Thyroid gland (tissue), 4 donors: Measurements from ENCODE around the gene TIMM23B.
"Not testable (repeated sequence)": the region's sequence is repeated elsewhere in the genome, so short reads cannot be mapped to it uniquely, and the experiment has no call there.

Experiments
- CTCF ChIP-seq, 6 experiments: fragments of 200-600 bp in 3 of 6; fragments of 450-650 bp in 3 of 6; sonication (generic) in 3 of 6; IDR thresholded peaks; one replicate each; pipeline ENCODE4 v1.5.1; 2016 to 2019; ENCODE audit warnings: antibody characterized with exemption in 6 of 6, mild to moderate bottlenecking in 2 of 6, inconsistent platforms in 1 of 6, moderate library complexity in 1 of 6
- POLR2A ChIP-seq, 2 donors: fragments of 450-650 bp; IDR thresholded peaks; one replicate each; pipeline ENCODE4 v1.6.1; 2017; ENCODE audit warnings: antibody characterized with exemption in 2 of 2, mild to moderate bottlenecking in 2 of 2, moderate library complexity in 1 of 2

- TF ChIP-seq POLR2A, CTCF (IDR thresholded peaks at IDR 0.05): not testable (repeated sequence)
Observed at GRCh38 chr10:49923572-49923971, 18.3 kb upstream of the TIMM23B start.
